ENCODE results near the gene BORCS8.
"Not testable (repeated sequence)": the region's sequence is repeated elsewhere in the genome, so short reads cannot be mapped to it uniquely, and the experiment has no call there.

BORCS8 gene

GRCh38 chr19:19139876-19140229 lies 52.1 kb downstream of the BORCS8 start:
- TF ChIP-seq, protein P1, sequence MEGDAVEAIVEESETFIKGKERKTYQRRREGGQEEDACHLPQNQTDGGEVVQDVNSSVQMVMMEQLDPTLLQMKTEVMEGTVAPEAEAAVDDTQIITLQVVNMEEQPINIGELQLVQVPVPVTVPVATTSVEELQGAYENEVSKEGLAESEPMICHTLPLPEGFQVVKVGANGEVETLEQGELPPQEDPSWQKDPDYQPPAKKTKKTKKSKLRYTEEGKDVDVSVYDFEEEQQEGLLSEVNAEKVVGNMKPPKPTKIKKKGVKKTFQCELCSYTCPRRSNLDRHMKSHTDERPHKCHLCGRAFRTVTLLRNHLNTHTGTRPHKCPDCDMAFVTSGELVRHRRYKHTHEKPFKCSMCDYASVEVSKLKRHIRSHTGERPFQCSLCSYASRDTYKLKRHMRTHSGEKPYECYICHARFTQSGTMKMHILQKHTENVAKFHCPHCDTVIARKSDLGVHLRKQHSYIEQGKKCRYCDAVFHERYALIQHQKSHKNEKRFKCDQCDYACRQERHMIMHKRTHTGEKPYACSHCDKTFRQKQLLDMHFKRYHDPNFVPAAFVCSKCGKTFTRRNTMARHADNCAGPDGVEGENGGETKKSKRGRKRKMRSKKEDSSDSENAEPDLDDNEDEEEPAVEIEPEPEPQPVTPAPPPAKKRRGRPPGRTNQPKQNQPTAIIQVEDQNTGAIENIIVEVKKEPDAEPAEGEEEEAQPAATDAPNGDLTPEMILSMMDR (IDR thresholded peaks at IDR 0.05; ENCODE audit: insufficient read depth, low read length, poor library complexity, severe bottlenecking) = no peak
- no peaks in the 10 kb centered on the region for H3K36me3 ChIP-seq (ENCODE audit: control insufficient read depth, insufficient read depth, low read length)
- DNase-seq (ENCODE audit: extremely low read depth, insufficient read length) = no peak
- no peak overlapping the region for H3K4me3 ChIP-seq (replicated peaks; ENCODE audit: low read depth, low read length)
- no peaks in the 10 kb centered on the region for H3K27me3 ChIP-seq (replicated peaks; ENCODE audit: control insufficient read depth, insufficient read depth, low read length)

DNA sequence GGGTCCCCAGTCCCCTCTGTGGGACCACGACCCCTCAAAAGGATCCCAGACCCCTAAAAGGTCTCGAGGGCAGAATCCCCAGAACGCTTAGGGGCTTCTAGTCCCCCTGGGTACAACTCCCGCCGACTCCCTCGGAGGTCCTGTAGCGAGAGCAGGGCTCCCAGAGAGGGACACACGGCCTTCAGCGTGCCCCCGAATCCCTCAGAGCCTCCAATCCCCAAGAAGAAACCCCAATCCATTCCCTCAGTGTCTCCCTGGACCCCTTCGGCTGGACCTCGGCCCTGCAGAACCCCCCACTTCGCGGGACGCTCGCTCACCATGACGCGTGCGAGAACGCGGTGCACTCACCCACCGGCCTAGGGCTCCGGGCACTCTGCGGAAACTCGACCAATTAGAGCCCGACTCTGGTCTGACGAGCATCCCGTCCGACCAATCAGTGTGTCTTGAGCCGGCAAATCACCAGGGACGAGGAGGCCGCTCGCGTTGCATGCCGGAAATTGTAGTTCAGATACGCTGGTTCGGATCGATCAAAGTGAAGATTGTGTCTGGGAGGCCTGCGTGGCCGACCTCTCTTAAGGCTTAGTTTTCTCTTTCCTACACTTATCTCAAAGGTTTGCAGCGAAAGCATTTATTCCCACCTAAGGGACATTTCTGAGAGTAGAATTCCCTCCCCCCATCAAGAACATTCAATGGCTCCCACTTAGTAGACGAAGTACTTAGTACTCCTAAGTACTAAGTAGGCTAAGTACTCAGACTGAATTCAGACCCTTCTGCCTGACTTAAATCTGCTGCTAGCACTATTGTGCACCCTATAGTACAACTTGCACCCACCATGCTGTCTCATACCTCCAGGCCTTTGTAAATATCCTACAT lies 53.6 kb downstream of the BORCS8 start, which contains the start of gene TMEM161A:
TSS of gene TMEM161A (minus strand) at position 370 of the 873 bp plus-strand sequence. CDS start at position 320, 50 bp downstream.
- DNase-seq (ENCODE audit: extremely low read depth, insufficient read length) = peak; percentile 93
- TF ChIP-seq, protein P1 (IDR thresholded peaks at IDR 0.05; ENCODE audit: insufficient read depth, low read length, poor library complexity, severe bottlenecking) = no peak

DNA sequence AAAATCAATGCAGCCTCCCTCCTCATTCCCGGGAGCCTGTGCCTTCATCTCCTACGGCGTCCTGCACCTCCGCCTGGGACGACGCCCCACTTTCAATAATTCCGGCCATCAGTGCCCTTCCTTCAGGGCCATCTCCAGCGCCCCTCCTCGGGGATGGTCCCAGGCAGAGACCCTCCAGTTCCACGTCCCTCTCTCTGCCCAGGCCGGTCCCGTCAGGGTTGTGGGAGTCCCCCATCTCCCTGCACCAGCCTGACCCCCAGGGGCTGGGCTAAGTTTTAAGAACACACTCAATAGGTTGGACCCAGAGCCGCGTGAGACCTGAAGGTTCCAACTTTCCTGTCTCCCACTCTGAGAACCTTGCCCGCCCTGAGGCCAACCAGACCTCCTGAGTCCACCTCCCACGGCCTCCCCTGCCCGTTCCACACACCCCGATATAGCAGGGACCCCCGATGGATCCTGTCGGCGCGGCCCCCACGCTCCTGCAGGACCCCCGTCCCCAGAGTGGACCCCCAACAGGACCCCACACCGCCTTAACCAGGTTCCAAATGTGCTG lies 54.3 kb downstream of the BORCS8 start:
- H3K4me3 ChIP-seq (replicated peaks; ENCODE audit: low read depth, low read length) = peak overlapping the region; percentile 90
- TF ChIP-seq, protein P1 (IDR thresholded peaks at IDR 0.05; ENCODE audit: insufficient read depth, low read length, poor library complexity, severe bottlenecking) = no peak
- peaks cover 2% of the 10 kb centered on the region; the same call in 1 of the 2 replicates for H3K36me3 ChIP-seq (ENCODE audit: control insufficient read depth, insufficient read depth, low read length)
- H3K27me3 ChIP-seq (replicated peaks; ENCODE audit: control insufficient read depth, insufficient read depth, low read length) = no peaks in the 10 kb centered on the region
- no peak for DNase-seq (ENCODE audit: extremely low read depth, insufficient read length)

More for the DNA sequence above, 53.6 kb downstream of the BORCS8 start, which contains the start of gene TMEM161A:
- Histone ChIP-seq H3K4me3 (replicated peaks; ENCODE audit: low read depth, low read length) (peak within 1 kb of the TSS; percentile 90), H3K36me3 (ENCODE audit: control insufficient read depth, insufficient read depth, low read length) (no peaks in the 10 kb centered on the region), H3K27me3 (replicated peaks; ENCODE audit: control insufficient read depth, insufficient read depth, low read length) (no peaks in the 10 kb centered on the region)

DNA sequence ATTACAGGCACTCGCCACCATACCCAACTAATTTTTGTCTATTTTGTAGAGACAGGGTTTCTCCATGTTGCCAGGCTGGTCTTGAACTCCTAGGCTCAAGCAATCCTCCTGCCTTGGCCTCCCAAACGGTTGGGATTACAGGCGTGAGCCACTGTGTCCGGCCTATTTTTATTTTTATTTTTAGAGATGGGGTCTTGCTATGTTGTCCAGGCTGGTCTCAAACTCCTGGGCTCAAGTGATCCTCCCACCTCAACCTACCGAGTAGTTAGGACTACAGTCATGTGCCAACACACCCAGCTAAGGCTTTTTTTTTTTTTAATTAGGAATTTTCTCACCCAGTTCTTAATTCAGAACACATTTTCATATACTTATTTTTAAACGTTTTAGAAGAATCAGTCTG lies 56.2 kb downstream of the BORCS8 start:
- not testable (repeated sequence) for H3K36me3 ChIP-seq (ENCODE audit: control insufficient read depth, insufficient read depth, low read length); H3K4me3 ChIP-seq (replicated peaks; ENCODE audit: low read depth, low read length); H3K27me3 ChIP-seq (replicated peaks; ENCODE audit: control insufficient read depth, insufficient read depth, low read length); DNase-seq (ENCODE audit: extremely low read depth, insufficient read length)

DNA sequence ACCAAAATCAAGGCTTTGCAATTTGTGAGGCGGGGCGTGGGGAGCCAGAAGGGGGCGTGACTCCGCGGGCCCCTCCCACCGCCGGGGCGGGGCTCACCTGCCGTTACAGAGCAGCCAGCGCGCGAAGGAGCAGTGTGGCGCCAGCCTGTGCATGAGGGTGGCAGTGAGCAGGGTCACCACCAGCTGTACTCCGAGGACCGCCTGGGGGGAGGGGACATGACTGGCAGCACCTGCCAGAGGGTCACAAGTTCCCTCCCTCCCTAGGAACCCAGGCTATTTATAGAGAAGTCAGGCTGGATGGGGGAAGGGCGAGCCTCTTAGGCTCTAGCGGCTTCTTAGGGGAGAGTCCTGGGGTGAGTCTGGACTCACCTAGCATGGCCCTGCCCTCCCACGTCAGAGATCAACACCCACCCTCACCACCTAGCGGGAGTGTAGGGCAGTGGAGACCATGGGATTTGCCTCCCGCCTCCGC lies 57.2 kb downstream of the BORCS8 start:
- Histone ChIP-seq H3K27me3 (replicated peaks; ENCODE audit: control insufficient read depth, insufficient read depth, low read length) (no peaks in the 10 kb centered on the region), H3K36me3 (ENCODE audit: control insufficient read depth, insufficient read depth, low read length) (peaks cover 2% of the 10 kb centered on the region), H3K4me3 (replicated peaks; ENCODE audit: low read depth, low read length) (no peak overlapping the region)
- peak; percentile 68 for DNase-seq (ENCODE audit: extremely low read depth, insufficient read length)
- TF ChIP-seq, protein P1 (IDR thresholded peaks at IDR 0.05; ENCODE audit: insufficient read depth, low read length, poor library complexity, severe bottlenecking) = peak; percentile 19

DNA sequence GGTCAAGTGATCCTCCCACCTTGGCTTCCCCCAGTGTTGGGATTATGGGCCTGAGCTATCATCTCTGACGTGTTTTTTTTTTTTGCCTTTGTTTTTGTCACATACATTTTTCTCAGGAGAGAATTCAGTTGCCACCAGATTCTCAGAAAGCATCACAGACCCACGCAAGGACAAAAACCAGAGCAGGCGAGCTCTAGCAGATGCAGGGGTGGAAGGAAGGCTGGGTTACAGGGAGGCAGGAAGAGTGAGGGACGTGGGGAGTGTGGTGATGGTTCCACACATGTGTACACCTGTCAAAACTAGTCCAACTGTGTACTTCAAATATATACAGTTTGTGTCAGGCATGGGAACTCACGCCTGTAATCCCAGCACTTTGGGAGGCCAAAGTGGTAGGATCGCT lies 58.0 kb downstream of the BORCS8 start:
- DNase-seq (ENCODE audit: extremely low read depth, insufficient read length) = no peak
- TF ChIP-seq, protein P1 (IDR thresholded peaks at IDR 0.05; ENCODE audit: insufficient read depth, low read length, poor library complexity, severe bottlenecking) = no peak
- peaks cover 2% of the 10 kb centered on the region for H3K36me3 ChIP-seq (ENCODE audit: control insufficient read depth, insufficient read depth, low read length)
- H3K27me3 ChIP-seq (replicated peaks; ENCODE audit: control insufficient read depth, insufficient read depth, low read length) = no peaks in the 10 kb centered on the region
- no peak overlapping the region for H3K4me3 ChIP-seq (replicated peaks; ENCODE audit: low read depth, low read length)
